Natural killer cell (primary cell): ENCODE results near the gene SERPINB12. TPM values are rescaled to one million over a fixed set of nuclear protein-coding genes. Genes with fewer than 3 reads are reported as not detected.
A peak's percentile ranks its signal among the peaks of the same experiment; 100 is the strongest.

ENCODE experiments used
- ATAC-seq, 3 donors: fragments of 150-1000 bp in 2 of 3; fragments of 200-7000 bp in 1 of 3; cut with Tn5 transposase; 1 replicate in 1 of 3; 2 replicates in 2 of 3; pipeline ENCODE4 v1.10.0; 2021; ENCODE audit warnings: mild to moderate bottlenecking in 2 of 3, moderate library complexity in 2 of 3
- DNase-seq, 2 donors: peaks; one replicate each; pipeline versions ENCODE4 v3.0.0 to v3.0.0-alpha.2; 2013 to 2021; ENCODE audit warnings: mixed read lengths in 1 of 2
- H3K27ac ChIP-seq: one replicate; pipeline ENCODE4 v1.5.1; 2013; ENCODE audit warnings: mild to moderate bottlenecking, low read length
- H3K27me3 ChIP-seq: one replicate; pipeline ENCODE4 v1.6.1; 2013; ENCODE audit warnings: low read length; ENCODE audit not compliant: control insufficient read depth, insufficient read depth
- H3K36me3 ChIP-seq: one replicate; pipeline ENCODE4 v1.6.1; 2013; ENCODE audit warnings: low read length; ENCODE audit not compliant: control insufficient read depth, insufficient read depth
- H3K4me1 ChIP-seq: one replicate; pipeline ENCODE4 v1.6.1; 2013; ENCODE audit warnings: low read length; ENCODE audit not compliant: control insufficient read depth, insufficient read depth
- H3K4me3 ChIP-seq: one replicate; pipeline ENCODE4 v1.5.1; 2013; ENCODE audit warnings: low read length
- H3K9me3 ChIP-seq: one replicate; pipeline ENCODE4 v1.6.1; 2013; ENCODE audit warnings: low read length; ENCODE audit not compliant: control insufficient read depth, insufficient read depth
- H3K27ac Mint-ChIP-seq, 2 donors: one replicate each; pipeline ENCODE4 v1.8.0; 2022; ENCODE audit warnings: mild to moderate bottlenecking in 2 of 2, mixed read lengths in 2 of 2, moderate library complexity in 1 of 2
- H3K27me3 Mint-ChIP-seq, 2 donors: one replicate each; pipeline ENCODE4 v1.8.0; 2022; ENCODE audit warnings: low read depth in 2 of 2, mixed read lengths in 2 of 2
- H3K36me3 Mint-ChIP-seq: one replicate; pipeline ENCODE4 v1.8.0; 2022; ENCODE audit warnings: mixed read lengths
- H3K4me1 Mint-ChIP-seq, 2 donors: one replicate each; pipeline ENCODE4 v1.8.0; 2022; ENCODE audit warnings: mixed read lengths in 2 of 2
- H3K4me3 Mint-ChIP-seq: one replicate; pipeline ENCODE4 v1.8.0; 2022; ENCODE audit warnings: mild to moderate bottlenecking, moderate library complexity, mixed read lengths
- H3K9me3 Mint-ChIP-seq, 2 donors: one replicate each; pipeline ENCODE4 v1.8.0; 2022; ENCODE audit warnings: mixed read lengths in 2 of 2
- CTCF ChIP-seq: fragments of 200-600 bp; IDR thresholded peaks from one replicate; pipeline ENCODE4 v1.8.0; 2022; ENCODE audit warnings: antibody characterized with exemption
- WGBS: methylation state at CpG from one replicate; pipeline ENCODE4 v1.1.7; 2013; ENCODE audit warnings: missing lambda C conversion rate; ENCODE audit not compliant: insufficient coverage; 5-methylcytosine and 5-hydroxymethylcytosine counted together
- intact Hi-C: fragments of 100-400 bp; cut with micrococcal nuclease; formaldehyde crosslinking; loops from one replicate; pipeline ENCODE4 v1.14.2; 2022
- total RNA-seq, 4 donors: library from RNA; stranded (reverse); fragments of 120-200 nt in 1 of 4; gene quantifications; one replicate each; pipeline versions ENCODE4 v1.2.3 to v1.2.4, GENCODE V29; 2013 to 2022

SERPINB12 gene
- total RNA-seq, 3 donors from 2014 or later (not counting 1 experiment from before 2014, with no cell fraction given) = not detected

DNA sequence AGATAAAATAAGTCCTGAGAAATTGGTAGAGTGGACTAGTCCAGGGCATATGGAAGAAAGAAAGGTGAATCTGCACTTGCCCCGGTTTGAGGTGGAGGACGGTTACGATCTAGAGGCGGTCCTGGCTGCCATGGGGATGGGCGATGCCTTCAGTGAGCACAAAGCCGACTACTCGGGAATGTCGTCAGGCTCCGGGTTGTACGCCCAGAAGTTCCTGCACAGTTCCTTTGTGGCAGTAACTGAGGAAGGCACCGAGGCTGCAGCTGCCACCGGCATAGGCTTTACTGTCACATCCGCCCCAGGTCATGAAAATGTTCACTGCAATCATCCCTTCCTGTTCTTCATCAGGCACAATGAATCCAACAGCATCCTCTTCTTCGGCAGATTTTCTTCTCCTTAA lies 54.8 kb downstream of the SERPINB12 start:
- ATAC-seq = no peak
- H3K9me3 Mint-ChIP-seq = no peaks in the 10 kb centered on the region
- Histone ChIP-seq H3K4me1 (no peaks in the 10 kb centered on the region), H3K9me3 (no peaks in the 10 kb centered on the region), H3K27me3 (no peaks in the 10 kb centered on the region), H3K36me3 (no peaks in the 10 kb centered on the region), H3K4me3 (no peak overlapping the region), H3K27ac (no peak overlapping the region)
- H3K4me3 Mint-ChIP-seq = no peak overlapping the region
- H3K4me1 Mint-ChIP-seq = no peaks in the 10 kb centered on the region
- H3K27ac Mint-ChIP-seq = no peak overlapping the region
- no peak for DNase-seq
- WGBS = 84% methylated on average over 14 of the region's 14 CpGs
- intact Hi-C loops = no loop called here
- peaks cover 7 to 12% of the 10 kb centered on the region in 2 donors for H3K27me3 Mint-ChIP-seq
- H3K36me3 Mint-ChIP-seq = no peaks in the 10 kb centered on the region
- TF ChIP-seq CTCF = no peak

DNA sequence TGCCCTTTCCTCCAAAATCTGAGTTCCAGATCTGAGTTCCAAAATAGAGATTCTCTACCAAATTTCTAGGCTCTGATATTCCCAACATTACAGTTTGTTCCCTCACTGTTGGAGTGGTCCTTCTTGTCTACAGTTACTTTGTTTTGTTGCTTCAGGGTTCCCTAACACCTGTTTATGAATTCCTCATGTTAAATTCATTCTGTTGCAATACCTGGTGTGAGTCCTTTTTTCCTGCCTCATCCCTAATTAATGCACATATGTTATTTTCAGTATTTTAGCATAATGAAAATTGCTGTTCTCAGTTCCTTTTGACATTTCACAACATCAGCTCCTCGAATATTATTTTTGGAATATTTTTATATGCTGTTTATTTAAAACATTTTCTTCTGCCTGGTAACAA lies 61.2 kb downstream of the SERPINB12 start:
- Histone ChIP-seq H3K36me3 (no peaks in the 10 kb centered on the region), H3K9me3 (no peaks in the 10 kb centered on the region), H3K4me1 (no peaks in the 10 kb centered on the region), H3K27me3 (no peaks in the 10 kb centered on the region), H3K4me3 (no peak overlapping the region), H3K27ac (no peak overlapping the region)
- no peak overlapping the region for H3K4me3 Mint-ChIP-seq
- peaks cover 0 to 3% of the 10 kb centered on the region in 2 donors for H3K9me3 Mint-ChIP-seq
- WGBS = no CpG with 5 or more reads among the region's 1 CpG
- ATAC-seq (no peak), DNase-seq (no peak)
- H3K4me1 Mint-ChIP-seq = no peaks in the 10 kb centered on the region
- H3K27me3 Mint-ChIP-seq = peaks cover 2 to 8% of the 10 kb centered on the region in 2 donors
- no peaks in the 10 kb centered on the region for H3K36me3 Mint-ChIP-seq
- TF ChIP-seq CTCF = no peak
- intact Hi-C loops = no loop called here
- no peak overlapping the region for H3K27ac Mint-ChIP-seq

GRCh38 chr18:63603772-63604171 lies 61.6 kb downstream of the SERPINB12 start:
- DNase-seq = no peak
- no peak overlapping the region for H3K27ac Mint-ChIP-seq
- no peak for TF ChIP-seq CTCF
- ATAC-seq = no peak
- peaks cover 0 to 3% of the 10 kb centered on the region in 2 donors for H3K9me3 Mint-ChIP-seq
- Histone ChIP-seq H3K9me3 (no peaks in the 10 kb centered on the region), H3K27ac (no peak overlapping the region), H3K27me3 (no peaks in the 10 kb centered on the region), H3K4me1 (no peaks in the 10 kb centered on the region), H3K36me3 (no peaks in the 10 kb centered on the region), H3K4me3 (no peak overlapping the region)
- intact Hi-C loops = no loop called here
- WGBS = no CpG with 5 or more reads among the region's 1 CpG
- H3K4me1 Mint-ChIP-seq = no peaks in the 10 kb centered on the region
- no peak overlapping the region for H3K4me3 Mint-ChIP-seq
- H3K27me3 Mint-ChIP-seq = peaks cover 2 to 8% of the 10 kb centered on the region in 2 donors
- no peaks in the 10 kb centered on the region for H3K36me3 Mint-ChIP-seq

GRCh38 chr18:63604791-63605567 lies 62.8 kb downstream of the SERPINB12 start:
- Histone ChIP-seq H3K36me3 (no peaks in the 10 kb centered on the region), H3K4me3 (no peak overlapping the region), H3K27me3 (no peaks in the 10 kb centered on the region), H3K4me1 (no peaks in the 10 kb centered on the region), H3K9me3 (no peaks in the 10 kb centered on the region), H3K27ac (no peak overlapping the region)
- Mint-ChIP-seq H3K27me3 (peaks cover 2 to 8% of the 10 kb centered on the region in 2 donors), H3K27ac (no peak overlapping the region), H3K4me1 (no peaks in the 10 kb centered on the region), H3K4me3 (no peak overlapping the region), H3K36me3 (no peaks in the 10 kb centered on the region), H3K9me3 (peaks cover 0 to 3% of the 10 kb centered on the region in 2 donors)
- 83% methylated on average over 4 of the region's 4 CpGs for WGBS
- intact Hi-C loops = no loop called here
- DNase-seq = no peak
- TF ChIP-seq CTCF = no peak
- ATAC-seq = peak in 1 of 3 donors; percentile 17
